IPS-NIHi7 (cell line): Measurements from ENCODE around the gene PACS2.

Experiments used
- DNase-seq: peaks from one replicate; pipeline ENCODE4 v3.0.0; 2012; ENCODE audit warnings: mixed read lengths; ENCODE audit errors: extremely low spot score

Gene PACS2

GRCh38 chr14:105367116-105368031 is 52.8 kb downstream of the PACS2 start:
- DNase-seq: no peak

GRCh38 chr14:105368032-105368417 is 53.5 kb downstream of the PACS2 start:
- DNase-seq: no peak

GRCh38 chr14:105368426-105368825 is 53.9 kb downstream of the PACS2 start:
- no peak for DNase-seq

DNA sequence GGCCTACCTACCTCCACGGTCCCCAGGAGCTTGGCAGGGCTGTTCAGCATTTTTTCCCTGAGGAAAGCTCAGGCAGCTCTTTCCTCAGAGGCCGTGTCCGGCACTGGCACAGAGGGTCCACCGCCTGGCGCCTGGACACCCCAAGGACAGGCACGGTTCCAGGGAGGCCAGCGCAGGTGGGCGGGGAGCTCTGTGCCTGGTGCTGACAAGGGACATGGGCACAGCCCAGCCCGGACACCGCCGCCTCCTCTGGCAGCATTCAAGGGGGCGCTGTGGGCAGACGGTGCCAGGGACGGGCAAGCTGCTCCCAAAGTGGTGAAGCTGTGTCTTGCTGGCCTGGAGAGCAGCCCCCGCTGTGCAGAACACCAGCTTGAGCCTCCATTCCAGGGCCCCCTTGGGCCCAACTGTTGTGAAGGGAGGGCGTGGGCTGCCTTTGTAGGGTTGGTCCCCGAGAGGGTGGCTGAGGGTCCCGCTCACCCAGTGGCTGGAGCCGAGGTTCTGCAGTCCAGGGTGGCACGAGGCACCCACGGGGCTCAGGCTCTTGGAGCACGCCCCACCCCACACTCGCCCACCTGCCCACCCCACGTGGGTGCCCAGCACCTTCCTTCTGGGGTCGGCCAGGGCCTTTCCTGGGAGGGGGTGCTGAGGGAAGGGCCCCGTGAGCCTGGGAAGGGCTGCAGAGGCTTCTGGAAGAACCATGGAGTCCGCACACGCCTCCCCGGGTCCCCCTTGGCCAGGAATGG is 54.5 kb downstream of the PACS2 start:
- DNase-seq: no peak

GRCh38 chr14:105369653-105370040 is 55.1 kb downstream of the PACS2 start:
- DNase-seq: no peak

DNA sequence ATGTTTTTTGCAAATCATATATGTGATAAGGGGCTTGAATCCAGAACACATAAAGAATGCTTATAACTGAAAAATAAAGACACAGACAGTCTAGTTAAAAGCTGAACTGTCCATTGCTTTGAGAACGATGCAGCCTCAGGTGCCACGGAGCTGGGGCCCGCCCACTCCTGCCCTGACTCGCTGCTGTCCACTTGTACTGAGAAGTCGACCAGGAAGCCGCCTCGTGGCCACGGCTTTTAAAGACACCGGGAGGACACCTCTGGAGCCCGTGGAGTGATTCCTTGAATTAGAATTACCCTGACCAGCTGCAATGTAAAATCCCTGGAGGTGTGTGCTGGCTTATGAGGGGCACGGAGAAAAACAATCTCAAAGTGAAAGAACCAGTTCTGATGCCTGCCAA is 59.8 kb downstream of the PACS2 start:
- DNase-seq: no peak

DNA sequence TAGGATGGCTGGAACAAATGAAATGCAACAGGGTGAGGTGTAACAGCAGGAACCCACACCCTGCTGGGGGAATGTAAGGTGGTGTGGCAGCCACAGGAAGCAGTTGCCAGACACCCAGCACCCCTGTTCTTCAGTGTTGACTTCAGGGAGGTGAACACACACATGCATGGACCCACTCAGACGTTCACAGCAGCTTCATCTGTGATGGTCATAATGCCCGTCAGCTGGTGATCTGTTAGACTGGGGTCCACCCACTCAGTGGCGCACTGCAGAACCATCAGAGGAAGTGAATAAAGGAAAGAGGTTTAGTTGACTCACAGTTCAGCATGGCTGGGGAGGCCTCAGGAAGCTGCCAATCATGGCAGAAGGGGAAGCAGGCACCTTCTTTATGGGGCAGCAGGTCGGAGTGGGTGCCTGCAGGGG is 61.1 kb downstream of the PACS2 start:
- DNase-seq: no peak

DNA sequence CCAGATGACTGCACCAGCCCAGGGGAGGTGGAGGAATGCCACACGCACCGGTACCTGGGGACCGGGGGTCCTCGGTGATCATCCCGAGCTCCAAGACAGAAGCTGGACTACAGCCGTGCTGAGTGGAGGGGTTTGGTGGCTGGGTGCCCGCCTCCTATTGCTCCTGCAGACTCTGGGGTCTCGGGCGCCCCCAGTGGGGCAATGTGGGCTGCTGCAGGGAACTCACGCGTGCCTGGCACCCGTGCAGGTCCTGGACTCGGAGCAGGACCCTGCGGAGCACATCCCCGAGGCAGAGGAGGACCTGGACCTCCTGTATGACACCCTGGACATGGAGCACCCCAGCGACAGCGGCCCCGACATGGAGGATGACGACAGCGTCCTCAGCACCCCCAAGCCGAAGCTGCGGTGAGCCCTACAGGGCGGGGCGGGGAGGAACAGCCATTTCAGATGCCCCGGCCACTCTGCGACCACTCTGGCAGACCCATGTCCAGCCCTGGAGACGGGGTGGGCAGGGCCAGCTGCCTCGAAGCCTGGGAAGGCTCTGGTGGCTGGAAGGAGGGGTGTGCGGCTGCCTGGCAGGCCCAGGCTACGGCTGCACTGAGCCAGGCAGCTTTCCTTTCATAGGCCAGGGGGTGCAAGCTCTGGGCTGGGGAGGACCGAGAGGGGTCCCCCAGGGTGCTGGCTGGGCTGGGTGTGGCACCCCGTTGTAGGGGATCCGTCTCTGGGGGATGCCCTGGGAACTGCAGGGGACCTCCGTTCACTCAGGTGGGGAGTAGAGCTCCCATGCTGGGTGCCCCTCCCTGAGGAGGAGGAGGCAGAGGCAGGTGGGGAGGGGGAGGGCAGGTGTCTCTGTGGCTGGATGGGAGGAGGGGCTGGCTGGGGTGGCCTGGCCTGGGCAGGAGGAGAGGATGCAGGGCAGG is 62.2 kb downstream of the PACS2 start:
- peak; percentile 59 for DNase-seq

- DNase-seq: peak; percentile 61
Measured at GRCh38 chr14:105377555-105378182, 63.1 kb downstream of the PACS2 start.

DNA sequence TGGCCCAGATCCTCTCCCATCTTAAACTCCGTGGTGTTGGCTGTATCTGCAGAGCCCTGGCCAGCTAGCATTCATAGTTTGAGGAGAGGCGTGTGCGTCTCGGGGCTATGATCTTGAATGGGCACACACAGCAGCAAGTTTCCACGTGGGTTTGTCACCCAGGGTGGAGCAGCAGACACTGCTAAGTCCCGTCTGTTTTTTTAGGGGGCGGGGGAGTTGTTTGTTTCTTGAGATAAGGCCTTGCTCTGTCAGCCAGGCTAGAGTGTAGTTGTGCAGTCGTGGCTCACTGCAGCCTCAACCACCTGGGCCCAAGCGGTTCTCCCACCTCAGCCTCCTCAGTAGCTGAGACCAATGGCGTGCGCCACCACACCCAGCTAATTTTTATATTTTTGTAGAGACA is 63.7 kb downstream of the PACS2 start:
- DNase-seq: no peak

GRCh38 chr14:105378873-105379685 is 64.5 kb downstream of the PACS2 start:
- no peak for DNase-seq

GRCh38 chr14:105379946-105380345 is 65.4 kb downstream of the PACS2 start:
- no peak for DNase-seq

DNA sequence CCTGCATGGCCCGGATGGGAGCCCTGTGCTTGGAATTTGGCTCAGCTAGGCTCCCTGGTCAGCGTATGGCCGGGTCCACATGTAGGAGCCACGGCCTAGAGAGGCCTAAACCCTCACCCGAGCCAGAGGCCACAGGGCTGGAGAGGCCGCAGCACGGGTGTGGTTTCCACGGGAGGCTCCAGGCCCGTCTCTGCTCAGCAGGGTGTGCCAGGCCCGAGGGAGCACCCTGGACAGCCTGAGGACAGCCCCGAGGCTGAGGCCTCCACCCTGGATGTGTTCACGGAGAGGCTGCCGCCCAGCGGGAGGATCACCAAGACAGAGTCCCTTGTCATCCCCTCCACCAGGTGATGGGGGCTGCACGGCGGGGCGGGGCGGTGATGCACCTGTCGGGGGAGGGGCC is 66.2 kb downstream of the PACS2 start:
- no peak for DNase-seq

DNA sequence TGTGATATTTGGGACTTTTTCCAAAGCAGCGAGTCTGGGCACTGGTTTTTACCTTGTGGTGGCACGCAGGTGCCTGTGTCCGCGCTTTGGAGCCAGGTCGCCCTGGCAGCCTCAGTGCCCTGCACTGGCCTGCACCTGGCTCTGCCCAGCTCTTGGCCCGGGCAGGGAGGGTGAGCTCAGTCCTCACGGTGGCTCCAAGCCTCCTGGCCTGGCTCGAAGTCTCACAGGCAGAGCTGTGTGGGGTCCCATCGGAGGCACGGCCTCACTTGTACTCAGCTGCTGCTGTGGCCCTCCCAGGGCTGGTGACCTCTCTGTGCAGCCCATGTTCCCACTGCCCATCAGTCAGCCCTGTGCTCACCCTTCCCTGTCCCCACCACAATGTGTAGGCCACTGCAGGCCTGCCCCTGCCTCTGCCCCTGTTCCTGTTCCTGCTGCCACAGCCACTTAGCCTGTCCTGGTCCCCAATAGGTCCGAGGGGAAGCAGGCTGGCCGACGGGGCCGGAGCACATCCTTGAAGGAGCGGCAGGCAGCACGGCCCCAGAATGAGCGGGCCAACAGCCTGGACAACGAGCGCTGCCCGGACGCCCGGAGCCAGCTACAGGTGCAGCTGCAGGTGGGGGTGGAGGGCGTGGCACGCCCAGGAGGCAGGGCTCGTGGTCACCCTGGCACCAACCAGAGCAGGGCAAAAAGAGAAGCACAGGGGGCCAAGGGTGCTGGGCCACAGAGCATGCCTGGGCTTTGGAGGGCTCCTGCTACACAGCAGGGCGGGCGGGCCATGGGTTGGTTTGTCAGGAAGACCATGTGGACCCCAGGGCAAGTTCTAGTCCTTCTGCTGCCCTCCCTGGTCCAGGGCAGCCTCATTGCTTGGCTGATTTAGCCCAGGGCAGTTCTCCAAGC is 67.1 kb downstream of the PACS2 start:
- DNase-seq: no peak

- no peak for DNase-seq
Measured at GRCh38 chr14:105382343-105383082, 68.0 kb downstream of the PACS2 start.

- DNase-seq: no peak
Measured at GRCh38 chr14:105383083-105383730, 68.7 kb downstream of the PACS2 start.

- no peak for DNase-seq
Measured at GRCh38 chr14:105384041-105384557, 69.6 kb downstream of the PACS2 start.
